HG03196 (cell line): ENCODE measurements around the gene HPX.
A peak's percentile ranks its signal among the peaks of the same experiment; 100 is the strongest.

Experiments
- ATAC-seq: cut with Tn5 transposase; IDR thresholded peaks from one replicate; pipeline ENCODE4 v1.9.1; 2021; ENCODE audit not compliant: unreplicated experiment

Gene HPX

DNA sequence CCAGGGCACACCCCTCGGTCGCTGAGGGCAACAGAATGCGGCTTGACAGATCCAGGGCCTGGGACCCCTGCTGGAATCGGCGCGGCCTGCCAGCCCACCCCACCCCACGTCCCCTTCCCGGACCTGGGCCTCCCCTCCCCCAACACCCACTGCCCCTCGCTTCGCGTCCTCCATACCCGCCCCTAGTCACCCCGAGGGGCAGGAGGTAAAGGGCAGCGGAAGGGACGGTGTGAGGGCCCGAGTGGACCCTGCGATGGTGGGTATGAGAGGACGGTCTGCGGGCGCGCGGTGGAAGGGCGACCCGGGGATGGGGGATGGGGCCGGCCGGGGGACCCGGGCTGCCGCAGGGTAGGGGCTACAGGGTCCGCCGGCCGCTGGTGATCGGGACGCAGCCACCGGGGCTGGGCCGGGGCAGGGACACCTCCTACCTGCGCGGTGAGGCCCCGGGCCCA is 22.2 kb downstream of the HPX start:
- no peak for ATAC-seq

DNA sequence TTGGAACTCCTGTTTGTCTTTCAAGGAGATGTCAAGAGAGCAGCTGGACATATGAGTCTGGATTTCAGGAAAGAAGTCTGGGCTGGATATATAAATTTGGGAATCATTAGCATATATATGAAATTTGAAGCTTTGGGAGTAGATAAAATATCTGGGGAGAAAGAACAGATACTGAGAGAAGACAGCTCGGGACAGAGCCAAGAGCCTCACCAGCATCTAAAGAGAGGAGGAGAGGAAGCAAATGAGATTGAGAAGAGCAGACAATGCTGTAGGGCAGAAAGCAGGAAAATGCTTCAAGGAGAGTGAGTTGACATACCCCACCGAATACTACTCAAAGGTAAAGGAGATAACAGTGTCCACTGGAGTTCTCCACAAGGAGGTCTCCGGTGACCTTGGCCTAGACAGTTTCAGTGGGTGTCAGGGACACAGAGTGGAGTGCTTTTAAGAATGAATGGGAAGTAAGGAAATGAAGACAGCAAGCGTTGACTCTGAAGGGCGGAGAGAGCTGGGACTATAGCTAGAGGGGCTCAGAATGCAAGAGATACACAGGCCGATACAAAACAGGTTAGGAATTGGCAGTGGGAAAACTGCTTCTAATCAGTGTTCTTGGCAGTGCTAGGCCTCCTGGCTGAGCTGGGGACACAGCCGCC is 22.8 kb downstream of the HPX start:
- no peak for ATAC-seq

GRCh38 chr11:6415797-6416196 is 25.0 kb downstream of the HPX start:
- ATAC-seq = no peak

DNA sequence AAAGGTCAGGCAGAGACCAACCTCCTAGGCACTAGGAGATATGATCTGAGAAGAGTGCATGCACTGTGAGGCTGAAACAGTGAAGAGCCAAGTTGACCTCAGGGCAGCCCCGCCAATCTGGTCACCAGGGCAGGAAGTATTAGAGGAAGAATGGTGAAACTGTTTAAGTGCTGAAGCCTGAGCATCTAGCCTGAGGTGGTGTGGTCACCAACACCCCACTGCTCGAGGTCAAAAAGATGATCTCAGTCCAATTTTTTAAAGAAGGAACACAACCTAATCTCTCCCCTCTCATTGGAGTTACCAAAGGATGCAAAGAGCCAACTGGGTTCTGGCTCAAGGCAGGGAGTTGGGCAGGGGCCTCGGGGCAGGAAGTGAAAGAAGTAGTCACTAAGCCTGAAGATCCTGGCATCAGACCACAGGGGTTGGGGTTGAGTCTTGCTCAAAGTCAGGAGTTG is 25.9 kb downstream of the HPX start:
- ATAC-seq = peak; percentile 44

GRCh38 chr11:6413791-6414201 is 27.0 kb downstream of the HPX start:
- no peak for ATAC-seq

DNA sequence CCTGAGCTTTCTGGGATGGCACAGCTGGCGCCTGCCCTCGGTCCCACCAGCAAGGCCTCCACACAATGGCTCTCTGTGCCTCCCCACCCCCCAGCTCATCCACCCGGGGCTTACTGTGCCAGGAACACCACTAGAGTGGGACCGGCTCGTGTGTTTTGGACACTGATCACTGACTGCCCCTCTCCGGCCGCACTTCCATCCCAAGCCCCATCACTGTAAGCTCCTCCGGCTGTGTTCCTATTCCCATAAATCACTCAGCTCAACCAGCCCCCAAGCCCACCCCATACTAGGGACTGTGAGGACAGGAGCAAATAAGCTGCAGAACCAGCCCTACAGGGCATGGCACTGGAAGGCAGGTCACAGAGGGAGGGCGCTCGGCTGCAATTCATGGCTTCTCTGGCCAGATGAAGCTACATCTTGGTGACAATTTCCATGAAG is 29.2 kb downstream of the HPX start:
- ATAC-seq = no peak

DNA sequence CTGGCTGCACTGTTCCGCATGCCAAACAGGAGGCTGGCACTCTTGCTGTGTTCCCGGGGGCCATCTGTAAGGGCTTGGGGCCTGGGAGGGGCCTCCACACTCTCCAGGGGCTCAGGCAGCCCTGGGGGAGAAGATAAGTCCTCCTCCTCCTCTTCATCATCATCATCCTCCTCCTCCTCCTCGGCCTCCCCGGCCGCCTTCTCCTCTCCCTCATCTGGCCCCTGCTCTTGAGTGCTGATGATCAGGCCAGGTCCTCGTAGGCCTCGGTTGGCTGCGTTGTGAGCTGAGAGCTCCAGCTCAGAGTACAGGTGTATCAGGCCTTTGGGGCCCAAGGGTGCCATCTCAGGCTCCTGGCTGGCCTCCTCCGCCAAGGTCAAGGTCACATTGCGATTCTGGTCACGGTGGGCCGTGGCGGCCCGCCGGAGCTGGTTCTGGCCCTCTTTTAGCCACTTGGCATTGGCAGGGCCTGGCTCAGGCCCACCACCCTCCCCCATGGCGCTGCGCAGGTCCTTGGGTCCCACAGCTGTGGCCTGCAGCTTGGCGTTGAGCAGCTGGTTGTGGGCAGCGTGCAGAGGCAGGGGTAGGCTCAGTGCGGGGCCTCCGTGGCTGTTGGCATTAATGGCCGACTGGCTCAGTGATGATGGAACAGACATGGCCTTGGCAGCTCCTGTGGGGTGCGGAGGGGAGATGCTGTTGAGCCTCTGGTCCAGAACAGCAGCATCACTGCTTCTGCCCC is 29.9 kb downstream of the HPX start:
- ATAC-seq = no peak

- ATAC-seq = no peak
These were observed 34.4 kb downstream of the HPX start for GRCh38 chr11:6406370-6406769.

DNA sequence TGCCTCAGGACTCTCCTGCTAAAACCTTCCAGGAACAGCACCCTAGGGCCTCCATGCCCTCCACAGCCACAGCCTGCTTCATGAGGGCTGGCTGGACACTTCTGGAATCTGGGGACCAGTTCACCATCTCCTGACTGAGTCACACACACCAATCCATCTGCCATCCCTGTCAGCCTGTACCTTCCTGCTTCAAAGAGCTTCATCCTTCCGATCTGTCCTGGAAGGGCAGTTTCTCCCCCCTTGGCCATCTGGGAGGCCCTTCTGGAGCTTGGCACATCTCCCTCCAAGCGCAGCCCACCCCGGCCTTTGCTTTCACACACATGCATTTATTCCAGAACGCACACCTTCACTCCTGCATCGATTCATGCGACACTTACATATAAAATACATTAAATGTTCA is 34.9 kb downstream of the HPX start:
- ATAC-seq = no peak

- no peak for ATAC-seq
These were observed 35.6 kb downstream of the HPX start for GRCh38 chr11:6405052-6405667.

- no peak for ATAC-seq
These were observed 36.3 kb downstream of the HPX start for GRCh38 chr11:6404342-6405051.

DNA sequence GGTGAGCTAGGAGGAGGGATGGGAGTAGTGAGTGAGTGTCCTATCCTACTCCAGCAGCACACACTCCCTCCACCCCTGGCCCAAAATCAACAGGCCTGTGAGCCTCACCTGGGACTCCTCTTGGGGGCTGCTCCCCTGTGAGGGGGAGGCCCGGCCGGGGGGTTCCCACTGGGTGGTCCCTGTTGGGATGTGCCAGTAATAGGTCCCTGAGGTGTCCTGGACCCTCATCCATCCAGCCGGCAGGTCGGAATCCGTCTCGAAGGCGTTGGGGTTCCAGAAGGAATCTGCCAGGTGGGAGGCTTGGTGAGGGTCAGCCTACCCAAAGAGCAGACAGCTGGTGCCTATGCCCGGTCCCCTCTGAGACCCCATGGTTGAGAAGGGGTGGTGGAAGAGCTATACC is 37.2 kb downstream of the HPX start:
- ATAC-seq = no peak

GRCh38 chr11:6402561-6402981 is 38.2 kb downstream of the HPX start:
- peak; percentile 93 for ATAC-seq

- ATAC-seq = peak; percentile 34
These were observed 38.7 kb downstream of the HPX start for GRCh38 chr11:6402061-6402470.

GRCh38 chr11:6401464-6401863 is 39.3 kb downstream of the HPX start:
- no peak for ATAC-seq

GRCh38 chr11:6400431-6401345 is 40.1 kb downstream of the HPX start:
- ATAC-seq = no peak

- no peak for ATAC-seq
These were observed 43.2 kb downstream of the HPX start for GRCh38 chr11:6397636-6398035.

GRCh38 chr11:6397156-6397555 is 43.6 kb downstream of the HPX start:
- ATAC-seq = no peak

- no peak for ATAC-seq
These were observed 45.2 kb downstream of the HPX start for GRCh38 chr11:6395470-6396060.
